Activated naive CD8-positive, alpha-beta T cell (primary cell): Measurements from ENCODE around the gene PIP4K2A.
"Not testable (repeated sequence)": the region's sequence is repeated elsewhere in the genome, so short reads cannot be mapped to it uniquely, and the experiment has no call there.

Source experiments
- H3K27ac Mint-ChIP-seq: one replicate; pipeline ENCODE4 v1.8.0; 2021; ENCODE audit warnings: mixed read lengths
- H3K27me3 Mint-ChIP-seq: one replicate; pipeline ENCODE4 v1.8.0; 2021; ENCODE audit warnings: mixed read lengths
- H3K36me3 Mint-ChIP-seq: one replicate; pipeline ENCODE4 v1.8.0; 2021; ENCODE audit warnings: mixed read lengths
- H3K4me1 Mint-ChIP-seq: one replicate; pipeline ENCODE4 v1.8.0; 2021; ENCODE audit warnings: low read depth, mixed read lengths
- H3K4me3 Mint-ChIP-seq: one replicate; pipeline ENCODE4 v1.8.0; 2021; ENCODE audit warnings: mild to moderate bottlenecking, mixed read lengths
- H3K9me3 Mint-ChIP-seq: one replicate; pipeline ENCODE4 v1.8.0; 2021; ENCODE audit warnings: low read depth, mixed read lengths

Gene PIP4K2A

GRCh38 chr10:22693371-22693784, 21.0 kb downstream of the PIP4K2A start:
- Mint-ChIP-seq H3K4me3 (peak overlapping the region; percentile 48), H3K27me3 (no peaks in the 10 kb centered on the region), H3K27ac (peak overlapping the region; percentile 96), H3K9me3 (no peaks in the 10 kb centered on the region), H3K36me3 (peaks cover 3% of the 10 kb centered on the region), H3K4me1 (peaks cover 97% of the 10 kb centered on the region)

- Mint-ChIP-seq H3K4me1 (peaks cover 97% of the 10 kb centered on the region), H3K27ac (peak overlapping the region; percentile 96)
- not testable (repeated sequence) for H3K9me3 Mint-ChIP-seq, H3K36me3 Mint-ChIP-seq, H3K4me3 Mint-ChIP-seq, H3K27me3 Mint-ChIP-seq
These were observed 22.3 kb downstream of the PIP4K2A start for GRCh38 chr10:22692119-22692518.

GRCh38 chr10:22690614-22691431, 23.6 kb downstream of the PIP4K2A start:
- Mint-ChIP-seq H3K27me3 (no peaks in the 10 kb centered on the region), H3K9me3 (no peaks in the 10 kb centered on the region), H3K4me3 (no peak overlapping the region), H3K36me3 (peaks cover 5% of the 10 kb centered on the region), H3K27ac (peak overlapping the region; percentile 89), H3K4me1 (peaks cover 97% of the 10 kb centered on the region)

- H3K27ac Mint-ChIP-seq = peak overlapping the region; percentile 89
- peaks cover 5% of the 10 kb centered on the region for H3K36me3 Mint-ChIP-seq
- peaks cover 97% of the 10 kb centered on the region for H3K4me1 Mint-ChIP-seq
- no peaks in the 10 kb centered on the region for H3K27me3 Mint-ChIP-seq
- H3K4me3 Mint-ChIP-seq = no peak overlapping the region
- no peaks in the 10 kb centered on the region for H3K9me3 Mint-ChIP-seq
These were observed 24.2 kb downstream of the PIP4K2A start for GRCh38 chr10:22690158-22690557.

GRCh38 chr10:22686347-22686746, 28.0 kb downstream of the PIP4K2A start:
- Mint-ChIP-seq H3K4me1 (peaks cover 95% of the 10 kb centered on the region), H3K4me3 (no peak overlapping the region), H3K27me3 (no peaks in the 10 kb centered on the region), H3K27ac (peak overlapping the region; percentile 47), H3K36me3 (peaks cover 2% of the 10 kb centered on the region), H3K9me3 (no peaks in the 10 kb centered on the region)

GRCh38 chr10:22685926-22686325, 28.5 kb downstream of the PIP4K2A start:
- Mint-ChIP-seq H3K27ac (peak overlapping the region; percentile 47), H3K36me3 (peaks cover 2% of the 10 kb centered on the region), H3K9me3 (no peaks in the 10 kb centered on the region), H3K4me1 (peaks cover 95% of the 10 kb centered on the region), H3K4me3 (no peak overlapping the region), H3K27me3 (no peaks in the 10 kb centered on the region)

GRCh38 chr10:22684699-22685098, 29.7 kb downstream of the PIP4K2A start:
- peaks cover 91% of the 10 kb centered on the region for H3K4me1 Mint-ChIP-seq
- peaks cover 2% of the 10 kb centered on the region for H3K36me3 Mint-ChIP-seq
- no peaks in the 10 kb centered on the region for H3K27me3 Mint-ChIP-seq
- H3K4me3 Mint-ChIP-seq = peak overlapping the region; percentile 80
- H3K27ac Mint-ChIP-seq = peak overlapping the region; percentile 98
- no peaks in the 10 kb centered on the region for H3K9me3 Mint-ChIP-seq

GRCh38 chr10:22683140-22683389, 31.3 kb downstream of the PIP4K2A start:
- peaks cover 89% of the 10 kb centered on the region for H3K4me1 Mint-ChIP-seq
- peak overlapping the region; percentile 80 for H3K4me3 Mint-ChIP-seq
- H3K9me3 Mint-ChIP-seq = no peaks in the 10 kb centered on the region
- peaks cover 2% of the 10 kb centered on the region for H3K36me3 Mint-ChIP-seq
- H3K27me3 Mint-ChIP-seq = no peaks in the 10 kb centered on the region
- peak overlapping the region; percentile 98 for H3K27ac Mint-ChIP-seq

GRCh38 chr10:22682237-22683139, 31.9 kb downstream of the PIP4K2A start:
- peak overlapping the region; percentile 98 for H3K27ac Mint-ChIP-seq
- peaks cover 2% of the 10 kb centered on the region for H3K36me3 Mint-ChIP-seq
- H3K4me3 Mint-ChIP-seq = peak overlapping the region; percentile 80
- no peaks in the 10 kb centered on the region for H3K27me3 Mint-ChIP-seq
- H3K9me3 Mint-ChIP-seq = no peaks in the 10 kb centered on the region
- H3K4me1 Mint-ChIP-seq = peaks cover 89% of the 10 kb centered on the region

GRCh38 chr10:22681783-22682183, 32.6 kb downstream of the PIP4K2A start:
- Mint-ChIP-seq H3K27me3 (no peaks in the 10 kb centered on the region), H3K27ac (peak overlapping the region; percentile 98), H3K4me1 (peaks cover 89% of the 10 kb centered on the region), H3K36me3 (no peaks in the 10 kb centered on the region), H3K9me3 (no peaks in the 10 kb centered on the region), H3K4me3 (peak overlapping the region; percentile 80)

- Mint-ChIP-seq H3K9me3 (no peaks in the 10 kb centered on the region), H3K27ac (peak overlapping the region; percentile 95), H3K4me1 (peaks cover 91% of the 10 kb centered on the region), H3K4me3 (peak overlapping the region; percentile 44), H3K36me3 (no peaks in the 10 kb centered on the region), H3K27me3 (no peaks in the 10 kb centered on the region)
These were observed 33.1 kb downstream of the PIP4K2A start for GRCh38 chr10:22681301-22681700.

GRCh38 chr10:22679608-22680007, 34.8 kb downstream of the PIP4K2A start:
- Mint-ChIP-seq H3K27me3 (no peaks in the 10 kb centered on the region), H3K4me3 (peak overlapping the region; percentile 42), H3K27ac (peak overlapping the region; percentile 85), H3K4me1 (peaks cover 91% of the 10 kb centered on the region), H3K36me3 (no peaks in the 10 kb centered on the region), H3K9me3 (no peaks in the 10 kb centered on the region)

GRCh38 chr10:22677333-22677732, 37.0 kb downstream of the PIP4K2A start:
- Mint-ChIP-seq H3K27me3 (no peaks in the 10 kb centered on the region), H3K4me3 (peak overlapping the region; percentile 27), H3K27ac (peak overlapping the region; percentile 92), H3K9me3 (no peaks in the 10 kb centered on the region), H3K4me1 (peaks cover 89% of the 10 kb centered on the region), H3K36me3 (no peaks in the 10 kb centered on the region)

GRCh38 chr10:22676435-22676834, 37.9 kb downstream of the PIP4K2A start:
- peaks cover 90% of the 10 kb centered on the region for H3K4me1 Mint-ChIP-seq
- no peaks in the 10 kb centered on the region for H3K9me3 Mint-ChIP-seq
- H3K27me3 Mint-ChIP-seq = no peaks in the 10 kb centered on the region
- no peaks in the 10 kb centered on the region for H3K36me3 Mint-ChIP-seq
- H3K4me3 Mint-ChIP-seq = peak overlapping the region; percentile 65
- peak overlapping the region; percentile 92 for H3K27ac Mint-ChIP-seq

GRCh38 chr10:22674573-22674930, 39.8 kb downstream of the PIP4K2A start:
- Mint-ChIP-seq H3K4me3 (no peak overlapping the region), H3K27me3 (no peaks in the 10 kb centered on the region), H3K27ac (peak overlapping the region; percentile 92), H3K9me3 (no peaks in the 10 kb centered on the region), H3K4me1 (peaks cover 93% of the 10 kb centered on the region), H3K36me3 (no peaks in the 10 kb centered on the region)
